Endothelial cell of umbilical vein (primary cell): Measurements from ENCODE around the gene COPE.

Experiments
- EZH2 ChIP-seq: IDR thresholded peaks from 2 replicates; pipeline ENCODE4 v1.6.1; 2012; ENCODE audit warnings: borderline replicate concordance, low read depth, mild to moderate bottlenecking, moderate library complexity, low read length, inconsistent platforms; ENCODE audit not compliant: severe bottlenecking
- MAX ChIP-seq: IDR thresholded peaks from 2 replicates; pipeline ENCODE4 v1.6.1; 2011; ENCODE audit not compliant: insufficient read depth, insufficient read length
- POLR2A ChIP-seq: IDR thresholded peaks from 2 replicates; pipeline ENCODE4 v1.6.1; 2012; ENCODE audit warnings: low read depth, mild to moderate bottlenecking, control low read depth, low read length
- POLR2AphosphoS5 ChIP-seq: IDR thresholded peaks from 2 replicates; pipeline ENCODE4 v1.6.1; 2012; ENCODE audit warnings: low read depth, mild to moderate bottlenecking, control low read depth, low read length, moderate library complexity; ENCODE audit not compliant: insufficient read depth
- TF ChIP-seq, protein P1 (sequence below), 2 donors: IDR thresholded peaks; 1 replicate in 1 of 2; 2 replicates in 1 of 2; pipeline ENCODE4 v1.5.1; 2011; ENCODE audit warnings: low read length in 2 of 2, mild to moderate bottlenecking in 2 of 2, moderate library complexity in 2 of 2, control low read depth in 1 of 2, inconsistent platforms in 1 of 2, low read depth in 1 of 2; ENCODE audit not compliant: insufficient read depth in 1 of 2; ENCODE audit errors: extremely low read depth in 1 of 2

- TF ChIP-seq, protein P1, sequence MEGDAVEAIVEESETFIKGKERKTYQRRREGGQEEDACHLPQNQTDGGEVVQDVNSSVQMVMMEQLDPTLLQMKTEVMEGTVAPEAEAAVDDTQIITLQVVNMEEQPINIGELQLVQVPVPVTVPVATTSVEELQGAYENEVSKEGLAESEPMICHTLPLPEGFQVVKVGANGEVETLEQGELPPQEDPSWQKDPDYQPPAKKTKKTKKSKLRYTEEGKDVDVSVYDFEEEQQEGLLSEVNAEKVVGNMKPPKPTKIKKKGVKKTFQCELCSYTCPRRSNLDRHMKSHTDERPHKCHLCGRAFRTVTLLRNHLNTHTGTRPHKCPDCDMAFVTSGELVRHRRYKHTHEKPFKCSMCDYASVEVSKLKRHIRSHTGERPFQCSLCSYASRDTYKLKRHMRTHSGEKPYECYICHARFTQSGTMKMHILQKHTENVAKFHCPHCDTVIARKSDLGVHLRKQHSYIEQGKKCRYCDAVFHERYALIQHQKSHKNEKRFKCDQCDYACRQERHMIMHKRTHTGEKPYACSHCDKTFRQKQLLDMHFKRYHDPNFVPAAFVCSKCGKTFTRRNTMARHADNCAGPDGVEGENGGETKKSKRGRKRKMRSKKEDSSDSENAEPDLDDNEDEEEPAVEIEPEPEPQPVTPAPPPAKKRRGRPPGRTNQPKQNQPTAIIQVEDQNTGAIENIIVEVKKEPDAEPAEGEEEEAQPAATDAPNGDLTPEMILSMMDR (IDR thresholded peaks at IDR 0.05; ENCODE audit: extremely low read depth in 1 of 2, insufficient read depth in 1 of 2, low read depth in 1 of 2, low read length in 2 of 2): no peak
- TF ChIP-seq EZH2 (no peak), POLR2A (no peak), POLR2AphosphoS5 (no peak), MAX (no peak)
Observed at GRCh38 chr19:18862976-18863842, 56.0 kb downstream of the COPE start.
